ENCODE results near the gene SS18L1. TPM values are rescaled to one million over a fixed set of nuclear protein-coding genes. Genes with fewer than 3 reads are reported as not detected.

SS18L1 gene
- total RNA-seq, 5 donors from 2014 or later (not counting 1 experiment from before 2014, with no cell fraction given), result 14.6 to 23.6 (median 19.4) TPM

DNA sequence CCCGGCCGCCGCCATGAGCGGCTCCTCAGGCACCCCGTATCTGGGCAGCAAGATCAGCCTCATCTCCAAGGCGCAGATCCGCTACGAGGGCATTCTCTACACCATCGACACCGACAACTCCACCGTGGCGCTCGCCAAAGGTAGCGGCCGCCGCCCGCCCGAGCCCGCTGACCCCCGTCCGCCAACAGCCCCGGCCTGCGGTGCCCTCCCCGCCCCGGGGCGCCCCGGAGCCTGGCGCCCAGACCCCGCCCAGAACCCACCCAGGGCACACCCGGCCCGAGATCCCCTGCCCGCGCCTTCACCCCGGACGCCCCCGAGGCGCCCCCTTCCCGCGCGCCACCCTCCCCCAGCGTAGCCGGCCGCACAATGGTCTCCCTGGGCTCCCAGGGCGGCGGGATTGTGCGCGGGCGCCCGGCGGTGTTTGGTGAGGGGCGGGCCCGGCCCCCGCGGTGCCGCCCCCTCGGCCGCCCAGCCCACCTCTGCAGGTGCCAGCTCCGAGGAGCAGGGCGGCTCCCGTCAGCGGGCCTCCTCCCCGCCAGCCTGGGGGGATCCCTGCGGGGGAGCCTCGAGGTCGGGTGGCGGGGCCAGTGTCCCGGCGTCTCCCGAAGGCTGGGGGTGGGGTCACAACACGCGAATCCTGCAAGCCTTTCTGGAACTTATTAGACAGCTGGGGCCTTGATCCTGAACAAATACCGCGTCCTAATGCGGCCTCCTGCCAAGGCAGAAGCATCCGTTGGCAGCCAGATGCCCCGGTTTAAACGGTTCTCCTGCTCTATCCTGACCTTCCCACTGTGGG is 20.7 kb upstream of the SS18L1 start:
- Mint-ChIP-seq H3K27ac (peak overlapping the region; percentile 78 to 80), H3K9me3 (no peaks in the 10 kb centered on the region), H3K36me3 (peaks cover 25% of the 10 kb centered on the region), H3K27me3 (no peaks in the 10 kb centered on the region), H3K4me1 (peaks cover 47 to 63% (median 56%) of the 10 kb centered on the region in 3 donors), H3K4me3 (peak overlapping the region; percentile 83 to 88 (median 87))
- Histone ChIP-seq H3K4me1 (ENCODE audit: control insufficient read depth in 1 of 2, extremely low read depth in 1 of 2, insufficient read depth in 2 of 2, low read length in 2 of 2) (peaks cover 13 to 47% of the 10 kb centered on the region in 2 experiments), H3K9me3 (no peaks in the 10 kb centered on the region), H3K27ac (ENCODE audit: low read length) (peak overlapping the region; percentile 12), H3K27me3 (replicated peaks in 1 of 2; ENCODE audit: control insufficient read depth in 2 of 2, extremely low read depth in 1 of 2, insufficient read depth in 2 of 2, low read length in 1 of 2) (no peaks in the 10 kb centered on the region), H3K4me3 (ENCODE audit: control insufficient read depth in 1 of 2, extremely low read depth in 1 of 2, low read length in 1 of 2) (peak overlapping the region; percentile 53 to 62), H3K36me3 (ENCODE audit: control insufficient read depth in 2 of 2, extremely low read depth in 1 of 2, insufficient read depth in 1 of 2, low read length in 1 of 2) (peaks cover 14 to 34% of the 10 kb centered on the region in 2 donors)
- POLR2A ChIA-PET, result interaction anchor here (0.5 to 1.5 kb wide), 3 partner anchors 56 to 104 kb away, joined by 3 to 14 read pairs (median 4); no protein-coding TSS in a partner anchor
- ATAC-seq (replicated peaks in 1 of 4) (peak; percentile 3 to 19 (median 9)), DNase-seq (peak in 21 of 35 experiments; percentile 20 to 63 (median 36))
- CTCF ChIA-PET, result interaction anchor here in 1 of 2 donors (0.6 kb wide), 1 partner anchor 1960 kb away, joined by 3 read pairs; no protein-coding TSS in a partner anchor
- under 1% methylated on average over 72 of the region's 77 CpGs for WGBS (ENCODE audit: insufficient coverage)

DNA sequence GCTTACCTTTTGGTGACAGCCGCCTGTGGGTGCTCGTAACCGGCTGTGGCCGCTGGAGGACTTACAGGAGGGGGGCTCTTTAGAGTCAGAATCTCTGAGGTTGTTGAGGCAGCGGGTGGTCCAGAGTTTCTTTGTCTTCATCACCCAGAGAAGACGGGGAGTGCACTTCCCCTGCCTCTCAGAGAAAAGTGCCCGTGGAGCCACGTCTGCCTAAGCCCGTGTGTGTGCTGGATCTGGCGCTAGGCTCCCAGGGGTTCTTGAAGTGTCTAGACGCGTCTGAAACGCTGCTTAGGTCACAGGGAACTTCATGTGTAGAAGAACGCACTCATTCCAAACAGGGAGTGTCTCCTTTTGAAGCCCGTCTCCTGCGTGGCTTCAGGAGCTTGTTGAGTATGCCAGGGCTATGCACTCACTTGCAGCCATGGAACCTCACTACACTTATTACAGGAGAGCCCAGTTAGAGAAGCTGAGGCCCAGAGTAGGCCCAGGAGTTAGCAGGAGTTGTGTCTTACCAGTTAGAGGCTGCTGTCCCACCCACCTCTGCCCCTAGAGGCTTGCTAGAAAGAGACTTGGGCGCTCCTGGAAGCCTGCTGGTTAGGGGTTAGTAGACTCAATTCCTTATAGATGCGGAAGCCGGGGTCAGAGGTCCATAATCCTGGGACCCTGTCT is 20.0 kb upstream of the SS18L1 start:
- Histone ChIP-seq H3K4me1 (ENCODE audit: control insufficient read depth in 1 of 2, extremely low read depth in 1 of 2, insufficient read depth in 2 of 2, low read length in 2 of 2) (peaks cover 9 to 40% of the 10 kb centered on the region in 2 experiments), H3K4me3 (ENCODE audit: control insufficient read depth in 1 of 2, extremely low read depth in 1 of 2, low read length in 1 of 2) (peak overlapping the region; percentile 53 to 62), H3K36me3 (ENCODE audit: control insufficient read depth in 2 of 2, extremely low read depth in 1 of 2, insufficient read depth in 1 of 2, low read length in 1 of 2) (peaks cover 21 to 41% of the 10 kb centered on the region in 2 donors), H3K27me3 (replicated peaks in 1 of 2; ENCODE audit: control insufficient read depth in 2 of 2, extremely low read depth in 1 of 2, insufficient read depth in 2 of 2, low read length in 1 of 2) (no peaks in the 10 kb centered on the region), H3K9me3 (no peaks in the 10 kb centered on the region), H3K27ac (ENCODE audit: low read length) (peak overlapping the region; percentile 12)
- Mint-ChIP-seq H3K4me3 (peak overlapping the region; percentile 83 to 88 (median 87)), H3K27me3 (no peaks in the 10 kb centered on the region), H3K4me1 (peaks cover 48 to 61% (median 53%) of the 10 kb centered on the region in 3 donors), H3K36me3 (peaks cover 31% of the 10 kb centered on the region), H3K27ac (peak overlapping the region; percentile 78 to 80), H3K9me3 (no peaks in the 10 kb centered on the region)
- ChIA-PET POLR2A (interaction anchor here (0.5 to 0.9 kb wide), 2 partner anchors 15 to 105 kb away, joined by 3 to 5 read pairs; no protein-coding TSS in a partner anchor), CTCF (no interaction called here)
- no peak for DNase-seq
- whole genome bisulfite sequencing (ENCODE audit: insufficient coverage), result 42% methylated on average over 14 of the region's 19 CpGs
- ATAC-seq (replicated peaks in 1 of 4), result no peak

GRCh38 chr20:62126141-62126540 is 17.4 kb upstream of the SS18L1 start:
- H3K36me3 Mint-ChIP-seq, result peaks cover 47% of the 10 kb centered on the region
- ATAC-seq (replicated peaks in 1 of 4) (no peak), DNase-seq (no peak)
- H3K27me3 Mint-ChIP-seq, result no peaks in the 10 kb centered on the region
- H3K9me3 Mint-ChIP-seq, result no peaks in the 10 kb centered on the region
- H3K27ac Mint-ChIP-seq, result no peak overlapping the region
- peaks cover 7 to 24% of the 10 kb centered on the region in 2 experiments for H3K4me1 ChIP-seq (ENCODE audit: control insufficient read depth in 1 of 2, extremely low read depth in 1 of 2, insufficient read depth in 2 of 2, low read length in 2 of 2)
- H3K27ac ChIP-seq (ENCODE audit: low read length), result no peak overlapping the region
- ChIA-PET POLR2A (no interaction called here), CTCF (interaction anchor here in 1 of 2 donors (0.6 kb wide), 1 partner anchor 23 kb away, joined by 5 read pairs; no protein-coding TSS in a partner anchor)
- no peaks in the 10 kb centered on the region for H3K27me3 ChIP-seq (replicated peaks in 1 of 2; ENCODE audit: control insufficient read depth in 2 of 2, extremely low read depth in 1 of 2, insufficient read depth in 2 of 2, low read length in 1 of 2)
- WGBS (ENCODE audit: insufficient coverage), result 99% methylated on average over 12 of the region's 20 CpGs
- H3K9me3 ChIP-seq, result no peaks in the 10 kb centered on the region
- H3K36me3 ChIP-seq (ENCODE audit: control insufficient read depth in 2 of 2, extremely low read depth in 1 of 2, insufficient read depth in 1 of 2, low read length in 1 of 2), result peaks cover 32 to 66% of the 10 kb centered on the region in 2 donors
- H3K4me3 ChIP-seq (ENCODE audit: control insufficient read depth in 1 of 2, extremely low read depth in 1 of 2, low read length in 1 of 2), result no peak overlapping the region
- H3K4me1 Mint-ChIP-seq, result peaks cover 29 to 54% (median 48%) of the 10 kb centered on the region in 3 donors
- H3K4me3 Mint-ChIP-seq, result no peak overlapping the region

GRCh38 chr20:62127799-62128198 is 15.8 kb upstream of the SS18L1 start:
- H3K4me3 ChIP-seq (ENCODE audit: control insufficient read depth in 1 of 2, extremely low read depth in 1 of 2, low read length in 1 of 2), result no peak overlapping the region
- H3K9me3 ChIP-seq, result no peaks in the 10 kb centered on the region
- H3K4me3 Mint-ChIP-seq, result no peak overlapping the region
- no peaks in the 10 kb centered on the region for H3K27me3 Mint-ChIP-seq
- peaks cover 60% of the 10 kb centered on the region for H3K36me3 Mint-ChIP-seq
- no peaks in the 10 kb centered on the region for H3K27me3 ChIP-seq (replicated peaks in 1 of 2; ENCODE audit: control insufficient read depth in 2 of 2, extremely low read depth in 1 of 2, insufficient read depth in 2 of 2, low read length in 1 of 2)
- ChIA-PET CTCF (interaction anchor here in 1 of 2 donors (1.1 kb wide), 1 partner anchor 10 kb away, joined by 3 read pairs; no protein-coding TSS in a partner anchor), POLR2A (no interaction called here)
- no peaks in the 10 kb centered on the region for H3K9me3 Mint-ChIP-seq
- ATAC-seq (replicated peaks in 1 of 4), result no peak
- peaks cover 46 to 83% of the 10 kb centered on the region in 2 donors for H3K36me3 ChIP-seq (ENCODE audit: control insufficient read depth in 2 of 2, extremely low read depth in 1 of 2, insufficient read depth in 1 of 2, low read length in 1 of 2)
- peaks cover 36 to 59% (median 57%) of the 10 kb centered on the region in 3 donors for H3K4me1 Mint-ChIP-seq
- H3K27ac Mint-ChIP-seq, result no peak overlapping the region
- no peak for DNase-seq
- H3K27ac ChIP-seq (ENCODE audit: low read length), result no peak overlapping the region
- WGBS (ENCODE audit: insufficient coverage), result 95% methylated on average over 5 of the region's 6 CpGs
- H3K4me1 ChIP-seq (ENCODE audit: control insufficient read depth in 1 of 2, extremely low read depth in 1 of 2, insufficient read depth in 2 of 2, low read length in 2 of 2), result peaks cover 7 to 36% of the 10 kb centered on the region in 2 experiments

DNA sequence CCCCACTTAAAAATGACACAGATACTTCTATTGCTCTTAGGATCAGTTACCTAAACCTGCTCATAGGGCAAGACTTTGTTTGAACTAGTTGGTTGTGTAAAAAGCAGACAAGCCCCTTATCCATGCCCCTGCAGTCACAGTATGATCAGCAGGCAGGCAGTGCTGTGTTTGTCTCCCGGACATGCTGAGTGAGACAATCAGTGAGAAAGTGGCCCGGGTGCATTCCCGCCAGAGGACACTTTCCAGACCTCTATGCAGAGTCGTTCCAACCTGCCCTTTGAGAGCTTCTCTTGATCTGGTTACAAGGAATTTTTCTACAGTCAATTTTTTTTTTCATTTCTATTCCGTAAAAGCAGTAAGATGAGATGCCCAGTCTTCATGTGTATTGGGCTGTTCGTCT is 15.1 kb upstream of the SS18L1 start:
- ATAC-seq (replicated peaks in 1 of 4) (no peak), DNase-seq (no peak)
- H3K4me3 ChIP-seq (ENCODE audit: control insufficient read depth in 1 of 2, extremely low read depth in 1 of 2, low read length in 1 of 2), result no peak overlapping the region
- Mint-ChIP-seq H3K27me3 (no peaks in the 10 kb centered on the region), H3K4me3 (no peak overlapping the region), H3K4me1 (peaks cover 33 to 57% (median 55%) of the 10 kb centered on the region in 3 donors), H3K36me3 (peaks cover 60% of the 10 kb centered on the region), H3K9me3 (no peaks in the 10 kb centered on the region), H3K27ac (no peak overlapping the region)
- peaks cover 51 to 90% of the 10 kb centered on the region in 2 donors for H3K36me3 ChIP-seq (ENCODE audit: control insufficient read depth in 2 of 2, extremely low read depth in 1 of 2, insufficient read depth in 1 of 2, low read length in 1 of 2)
- no peaks in the 10 kb centered on the region for H3K27me3 ChIP-seq (replicated peaks in 1 of 2; ENCODE audit: control insufficient read depth in 2 of 2, extremely low read depth in 1 of 2, insufficient read depth in 2 of 2, low read length in 1 of 2)
- peaks cover 5 to 37% of the 10 kb centered on the region in 2 experiments for H3K4me1 ChIP-seq (ENCODE audit: control insufficient read depth in 1 of 2, extremely low read depth in 1 of 2, insufficient read depth in 2 of 2, low read length in 2 of 2)
- CTCF ChIA-PET, result no interaction called here
- no peak overlapping the region for H3K27ac ChIP-seq (ENCODE audit: low read length)
- H3K9me3 ChIP-seq, result no peaks in the 10 kb centered on the region
- POLR2A ChIA-PET, result interaction anchor here in 1 of 2 donors (0.7 kb wide), 1 partner anchor 39 kb away, joined by 3 read pairs; no protein-coding TSS in a partner anchor
- 100% methylated on average over 3 of the region's 6 CpGs for WGBS (ENCODE audit: insufficient coverage)

Data from T-cell (primary cell).